HepG2 (cell line): ENCODE results near the gene TLR9. TPM values are rescaled to one million over a fixed set of nuclear protein-coding genes. Genes with fewer than 3 reads are reported as not detected.

Experiments used
- ATAC-seq: fragments of 200-7000 bp; cut with Tn5 transposase; 3 replicates; pipeline ENCODE4 v1.9.1; 2020; ENCODE audit warnings: mild to moderate bottlenecking, moderate library complexity
- BruUV-seq: library from RNA; stranded (reverse); fragments of 400-500 nt; replicated peaks from 2 replicates; lab custom pipeline; 2021; lab: Mats Ljungman, UMichigan
- CTCF ChIA-PET: fragments of 300-600 bp; formaldehyde crosslinking; extraction: SDS; loops from one replicate; lab custom pipeline; 2021; ENCODE audit warnings: low total read pairs, inconsistent platforms, low intra/inter-chr PET ratio; lab: Yijun Ruan, JAX
- POLR2A ChIA-PET: fragments of 350-600 bp; sonication (Branson Sonifier 250); formaldehyde crosslinking; loops from one replicate; lab custom pipeline; 2020; ENCODE audit warnings: antibody characterized with exemption, inconsistent platforms; lab: Yijun Ruan, JAX
- DNase-seq: peaks from one replicate; pipeline ENCODE4 v3.0.0-alpha.2; 2015; ENCODE audit warnings: low spot score
- FAIRE-seq: peaks from 3 replicates; lab custom pipeline; 2011; peaks lifted over from hg19 to GRCh38; lab: Jason Lieb, UNC
- H2AFZ ChIP-seq: one replicate; pipeline ENCODE4 v1.6.1; 2011; ENCODE audit warnings: low read length, inconsistent platforms
- H3K27ac ChIP-seq: fragments of 300-600 bp; 3 replicates; pipeline ENCODE4 v1.8.0; 2011; ENCODE audit warnings: mixed run types, mild to moderate bottlenecking, mixed read lengths, low read length, inconsistent platforms; ENCODE audit not compliant: insufficient read depth; ENCODE audit errors: extremely low read length
- H3K27me3 ChIP-seq, 2 experiments: fragments of 200-600 bp in 1 of 2; 2 replicates in 1 of 2; 3 replicates in 1 of 2; pipeline versions ENCODE4 v1.6.0 to v1.8.0; 2011; ENCODE audit warnings: low read length in 2 of 2, mild to moderate bottlenecking in 2 of 2, moderate library complexity in 2 of 2, inconsistent platforms in 1 of 2; ENCODE audit not compliant: insufficient read depth in 2 of 2, control insufficient read depth in 1 of 2
- H3K36me3 ChIP-seq, 2 experiments: fragments of 200-600 bp in 1 of 2; replicated peaks in 1 of 2; 2 replicates in 1 of 2; 3 replicates in 1 of 2; pipeline versions ENCODE4 v1.5.1 to v1.8.0; 2011; ENCODE audit warnings: low read length in 2 of 2, inconsistent platforms in 1 of 2; ENCODE audit not compliant: insufficient read depth in 2 of 2, control insufficient read depth in 1 of 2
- H3K4me1 ChIP-seq: 2 replicates; pipeline ENCODE4 v1.5.1; 2012; ENCODE audit warnings: low read length, inconsistent platforms; ENCODE audit not compliant: insufficient read depth
- H3K4me2 ChIP-seq: 2 replicates; pipeline ENCODE4 v1.6.0; 2011; ENCODE audit warnings: low read depth, low read length, inconsistent platforms
- H3K4me3 ChIP-seq, 3 experiments: fragments of 200-600 bp in 1 of 3; sonication (generic), shearing (Covaris generic) in 1 of 3; replicated peaks in 1 of 3; 2 replicates each; pipeline ENCODE4 v1.5.1; 2011 to 2016; ENCODE audit warnings: low read length in 3 of 3, inconsistent platforms in 2 of 3, low read depth in 2 of 3, mild to moderate bottlenecking in 2 of 3, control low read depth in 1 of 3, mixed read lengths in 1 of 3; ENCODE audit not compliant: insufficient read depth in 1 of 3
- H3K79me2 ChIP-seq: one replicate; pipeline ENCODE4 v1.6.1; 2011; ENCODE audit warnings: low read length, inconsistent platforms; ENCODE audit not compliant: insufficient read depth
- H3K9ac ChIP-seq: 2 replicates; pipeline ENCODE4 v1.6.0; 2011; ENCODE audit warnings: mild to moderate bottlenecking, low read depth, low read length, inconsistent platforms; ENCODE audit not compliant: insufficient read depth
- H3K9me3 ChIP-seq: 2 replicates; pipeline ENCODE4 v1.5.1; 2012; ENCODE audit warnings: mild to moderate bottlenecking, low read length
- H4K20me1 ChIP-seq: 2 replicates; pipeline ENCODE4 v1.6.0; 2011; ENCODE audit warnings: inconsistent platforms, mild to moderate bottlenecking, low read length, moderate library complexity; ENCODE audit not compliant: insufficient read depth
- BHLHE40 ChIP-seq: IDR thresholded peaks from 2 replicates; pipeline ENCODE4 v1.6.1; 2011; ENCODE audit warnings: low read length, improper control_type of control experiment
- HOXA9 ChIP-seq: sonication (generic); formaldehyde crosslinking; IDR thresholded peaks from 2 replicates; pipeline ENCODE4 v1.8.1; 2022; ENCODE audit warnings: missing genetic modification reagents, mild to moderate bottlenecking, moderate library complexity, borderline replicate concordance
- NFATC3 ChIP-seq: sonication (generic); formaldehyde crosslinking; IDR thresholded peaks from 2 replicates; pipeline ENCODE4 v1.5.1; 2020; ENCODE audit warnings: mild to moderate bottlenecking, missing genetic modification reagents
- NR2F1 ChIP-seq, 2 experiments: fragments of 450-650 bp in 1 of 2; formaldehyde crosslinking in 1 of 2; IDR thresholded peaks; 2 replicates each; pipeline versions ENCODE4 v1.5.0 to v1.6.1; 2016 to 2020; ENCODE audit warnings: mild to moderate bottlenecking in 1 of 2, missing compliant biosample characterization in 1 of 2, missing genetic modification reagents in 1 of 2, moderate library complexity in 1 of 2
- RARG ChIP-seq: sonication (generic); formaldehyde crosslinking; IDR thresholded peaks from 2 replicates; pipeline ENCODE4 v1.4.0; 2020; ENCODE audit warnings: low read depth, mild to moderate bottlenecking, missing genetic modification reagents
- SIN3A ChIP-seq: IDR thresholded peaks from 2 replicates; pipeline ENCODE4 v1.6.1; 2011; ENCODE audit warnings: low read depth, mild to moderate bottlenecking, control low read depth, low read length, borderline replicate concordance
- ZBTB38 ChIP-seq: sonication (generic); formaldehyde crosslinking; IDR thresholded peaks from 2 replicates; pipeline ENCODE4 v1.5.1; 2020; ENCODE audit warnings: mild to moderate bottlenecking, missing genetic modification reagents
- ZNF451 ChIP-seq: sonication (generic); formaldehyde crosslinking; IDR thresholded peaks from 2 replicates; pipeline ENCODE4 v1.5.0; 2020; ENCODE audit warnings: mild to moderate bottlenecking, missing genetic modification reagents
- ZNF484 ChIP-seq: sonication (generic); formaldehyde crosslinking; IDR thresholded peaks from 2 replicates; pipeline ENCODE4 v1.5.1; 2020; ENCODE audit warnings: mild to moderate bottlenecking, low read depth, missing genetic modification reagents, borderline replicate concordance
- ZNF607 ChIP-seq: sonication (generic); formaldehyde crosslinking; IDR thresholded peaks from 2 replicates; pipeline ENCODE4 v1.5.1; 2020; ENCODE audit warnings: missing genetic modification reagents, mild to moderate bottlenecking, borderline replicate concordance
- WGBS: methylation state at CpG from one replicate; pipeline ENCODE4 v1.1.6; 2017; ENCODE audit warnings: low lambda C conversion rate; 5-methylcytosine and 5-hydroxymethylcytosine counted together
- in situ Hi-C: cut with HindIII; loops from 2 replicates; pipeline ENCODE4 v1.10.0; 2017; ENCODE audit warnings: low pct_unique_long_range_greater_than_20kb; ENCODE audit not compliant: extremely low pct_ligation_motif_present
- intact Hi-C: fragments of 100-400 bp; cut with micrococcal nuclease; formaldehyde crosslinking; loops from one replicate; pipeline ENCODE4 v1.10.0; 2022; ENCODE audit not compliant: unreplicated experiment
- polyA plus RNA-seq, 8 experiments: library from polyadenylated mRNA; depleted of rRNA in 3 of 8; stranded (reverse) in 7 of 8; unstranded in 1 of 8; fragments of >200 nt; fragmentation: Illumina TruSeq in 4 of 8; extraction: Trizol in 4 of 8; gene quantifications; 2 replicates each; pipeline versions ENCODE4 v1.2.1 to v1.2.3, GENCODE V29; 2011 to 2016; ENCODE audit warnings: low read depth in 4 of 8, missing spikeins in 1 of 8, mixed read lengths in 1 of 8; ENCODE audit not compliant: insufficient read depth in 1 of 8
- total RNA-seq, 5 experiments: library from RNA; depleted of rRNA; stranded (reverse); fragments of >200 nt; fragmentation: Illumina TruSeq; extraction: Trizol; gene quantifications; 2 replicates each; pipeline ENCODE4 v1.2.3, GENCODE V29; 2016; ENCODE audit warnings: low read depth in 1 of 5
- TF ChIP-seq, protein P1 (sequence below): sonication (generic); formaldehyde crosslinking; IDR thresholded peaks from 2 replicates; pipeline ENCODE4 v1.5.0; 2020; ENCODE audit warnings: missing genetic modification reagents
- TF ChIP-seq, protein P2 (sequence below): sonication (generic); formaldehyde crosslinking; IDR thresholded peaks from 2 replicates; pipeline ENCODE4 v1.8.1; 2023; ENCODE audit warnings: mild to moderate bottlenecking, moderate library complexity, missing genetic modification reagents
- TF ChIP-seq, protein P3 (sequence below): sonication (generic); formaldehyde crosslinking; IDR thresholded peaks from 2 replicates; pipeline ENCODE4 v1.4.0; 2020; ENCODE audit warnings: mild to moderate bottlenecking, missing genetic modification reagents

The TLR9 gene
- total and polyA plus RNA-seq, 2 of the 13 experiments (the other 11 are each of a cell fraction or from before 2014, with no cell fraction given): not detected

DNA sequence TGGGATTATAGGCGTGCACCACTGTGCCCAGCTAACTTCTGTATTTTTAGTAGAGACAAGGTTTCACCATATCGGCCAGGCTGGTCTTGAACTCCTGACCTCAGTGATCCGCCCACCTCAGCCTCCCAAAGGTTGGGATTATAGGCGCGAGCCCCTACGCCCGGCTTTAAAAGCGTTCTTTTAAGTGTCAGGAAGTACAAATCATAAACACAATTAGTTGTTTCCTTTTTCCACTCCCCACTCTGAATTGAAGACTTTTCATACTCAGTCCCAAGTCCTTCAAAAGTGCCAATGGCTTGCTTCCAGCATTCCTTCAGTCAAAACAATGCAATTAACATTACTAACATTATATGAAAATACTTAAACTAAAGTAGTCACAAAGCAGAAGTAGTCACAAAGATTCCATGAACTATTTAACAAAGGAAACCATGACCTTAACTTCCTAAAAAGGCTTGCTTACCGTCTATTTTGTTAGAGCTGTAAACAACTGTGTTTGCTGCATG is 44.9 kb upstream of the TLR9 start:
- no peak for ATAC-seq
- ChIA-PET POLR2A (interaction anchor here (1.5 kb wide), 1 partner anchor 30 kb away, joined by 3 read pairs; no protein-coding TSS in a partner anchor), CTCF (no interaction called here)
- 86% methylated on average over 9 of the region's 9 CpGs for WGBS
- Histone ChIP-seq H3K9ac (no peak overlapping the region), H3K79me2 (peaks cover 73% of the 10 kb centered on the region), H4K20me1 (peaks cover 51% of the 10 kb centered on the region), H3K36me3 (peaks cover 18 to 66% of the 10 kb centered on the region in 2 experiments), H3K9me3 (no peaks in the 10 kb centered on the region), H3K27ac (no peak overlapping the region), H3K27me3 (no peaks in the 10 kb centered on the region), H3K4me2 (no peak overlapping the region), H3K4me3 (no peak overlapping the region), H3K4me1 (peaks cover 45% of the 10 kb centered on the region), H2AFZ (no peak overlapping the region)
- BruUV-seq: no TSS peak
- in situ Hi-C loops: no loop called here
- TF ChIP-seq SIN3A (no peak), HOXA9 (CRISPR knock-in tag) (no peak), ZNF484 (CRISPR knock-in tag) (no peak), NR2F1 (CRISPR knock-in tag; IDR thresholded peaks at IDR 0.05) (no peak), ZNF451 (no peak), ZBTB38 (no peak), NFATC3 (CRISPR knock-in tag) (no peak), RARG (CRISPR knock-in tag) (no peak), ZNF607 (CRISPR knock-in tag) (no peak), BHLHE40 (no peak)
- TF ChIP-seq, protein P1, sequence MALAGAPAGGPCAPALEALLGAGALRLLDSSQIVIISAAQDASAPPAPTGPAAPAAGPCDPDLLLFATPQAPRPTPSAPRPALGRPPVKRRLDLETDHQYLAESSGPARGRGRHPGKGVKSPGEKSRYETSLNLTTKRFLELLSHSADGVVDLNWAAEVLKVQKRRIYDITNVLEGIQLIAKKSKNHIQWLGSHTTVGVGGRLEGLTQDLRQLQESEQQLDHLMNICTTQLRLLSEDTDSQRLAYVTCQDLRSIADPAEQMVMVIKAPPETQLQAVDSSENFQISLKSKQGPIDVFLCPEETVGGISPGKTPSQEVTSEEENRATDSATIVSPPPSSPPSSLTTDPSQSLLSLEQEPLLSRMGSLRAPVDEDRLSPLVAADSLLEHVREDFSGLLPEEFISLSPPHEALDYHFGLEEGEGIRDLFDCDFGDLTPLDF (CRISPR knock-in tag): no peak
- TF ChIP-seq, protein P2, sequence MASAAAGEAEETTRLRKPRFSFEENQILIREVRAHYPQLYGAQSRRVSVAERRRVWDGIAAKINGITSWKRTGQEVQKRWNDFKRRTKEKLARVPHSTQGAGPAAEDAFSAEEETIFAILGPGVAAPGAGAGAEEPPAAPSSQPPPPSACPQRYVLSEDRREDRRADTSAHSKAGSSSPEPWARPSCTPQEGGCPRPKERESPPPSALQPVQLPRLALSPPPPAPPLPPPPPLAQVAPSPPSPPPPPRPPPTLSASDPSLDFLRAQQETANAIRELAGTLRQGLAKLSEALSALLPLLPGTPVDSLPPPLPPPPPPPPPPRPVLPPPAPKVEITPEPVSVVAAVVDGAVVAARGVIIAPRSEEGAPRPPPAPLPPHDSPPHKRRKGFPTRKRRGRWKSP (CRISPR knock-in tag): no peak
- TF ChIP-seq, protein P3, sequence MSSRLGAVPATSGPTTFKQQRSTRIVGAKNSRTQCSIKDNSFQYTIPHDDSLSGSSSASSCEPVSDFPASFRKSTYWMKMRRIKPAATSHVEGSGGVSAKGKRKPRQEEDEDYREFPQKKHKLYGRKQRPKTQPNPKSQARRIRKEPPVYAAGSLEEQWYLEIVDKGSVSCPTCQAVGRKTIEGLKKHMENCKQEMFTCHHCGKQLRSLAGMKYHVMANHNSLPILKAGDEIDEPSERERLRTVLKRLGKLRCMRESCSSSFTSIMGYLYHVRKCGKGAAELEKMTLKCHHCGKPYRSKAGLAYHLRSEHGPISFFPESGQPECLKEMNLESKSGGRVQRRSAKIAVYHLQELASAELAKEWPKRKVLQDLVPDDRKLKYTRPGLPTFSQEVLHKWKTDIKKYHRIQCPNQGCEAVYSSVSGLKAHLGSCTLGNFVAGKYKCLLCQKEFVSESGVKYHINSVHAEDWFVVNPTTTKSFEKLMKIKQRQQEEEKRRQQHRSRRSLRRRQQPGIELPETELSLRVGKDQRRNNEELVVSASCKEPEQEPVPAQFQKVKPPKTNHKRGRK: no peak
- DNase-seq: no peak
- intact Hi-C loops: loop anchor here (2.0 kb wide), 1 partner anchor 20 kb away; no protein-coding TSS in a partner anchor
- no peak for FAIRE-seq
